SK-N-SH treated with all-trans-retinoic acid at 6 μM for 48 hours (cell line): ENCODE results near the gene SLC35F4.

Experiments
- CREB5 ChIP-seq: fragments of 250-450 bp; sonication (Bioruptor Pico); IDR thresholded peaks from 2 replicates; pipeline ENCODE4 v1.5.1; 2020; ENCODE audit warnings: low read depth, mild to moderate bottlenecking, moderate library complexity
- CSDC2 ChIP-seq: fragments of 250-450 bp; sonication (Bioruptor Pico); IDR thresholded peaks from 2 replicates; pipeline ENCODE4 v1.5.0; 2020; ENCODE audit warnings: mild to moderate bottlenecking, moderate library complexity
- RARB ChIP-seq: fragments of 250-450 bp; sonication (Bioruptor Pico); IDR thresholded peaks from 2 replicates; pipeline ENCODE4 v1.8.0; 2021; ENCODE audit warnings: mild to moderate bottlenecking, moderate library complexity
- TOX ChIP-seq: fragments of 250-450 bp; sonication (Bioruptor Pico); IDR thresholded peaks from 2 replicates; pipeline ENCODE4 v1.8.0; 2021; ENCODE audit warnings: mild to moderate bottlenecking, moderate library complexity, borderline replicate concordance

DNA sequence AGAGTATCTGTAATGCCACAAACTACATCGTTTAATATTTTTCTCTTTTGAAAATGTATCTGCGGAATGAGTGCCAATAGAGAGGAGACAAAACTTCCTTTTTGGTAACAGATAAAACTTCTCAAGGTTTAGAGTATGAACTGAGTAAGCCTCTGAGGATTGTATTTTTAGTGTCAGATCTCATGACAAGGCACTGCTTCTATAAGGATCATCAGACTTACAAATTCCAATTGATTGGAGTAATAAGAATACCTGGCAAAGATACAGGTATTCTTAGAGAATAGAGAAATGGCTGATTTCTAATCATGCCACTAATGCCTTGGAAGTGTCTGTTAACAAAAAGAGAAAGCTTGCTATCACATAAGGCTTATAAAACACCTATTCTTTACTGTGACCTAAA lies 45.3 kb downstream of the SLC35F4 start:
- no peak for TF ChIP-seq TOX
- TF ChIP-seq RARB (CRISPR knock-in tag), result no peak
- TF ChIP-seq CSDC2 (CRISPR knock-in tag), result no peak
- no peak for TF ChIP-seq CREB5 (CRISPR knock-in tag)
